ENCODE results near the gene ERN1.

Gene ERN1

GRCh38 chr17:64148017-64148631 is 18.2 kb upstream of the ERN1 start (continued):
- no peak for TF ChIP-seq PATZ1 (tag by site-specific recombination; IDR thresholded peaks at IDR 0.05)

DNA sequence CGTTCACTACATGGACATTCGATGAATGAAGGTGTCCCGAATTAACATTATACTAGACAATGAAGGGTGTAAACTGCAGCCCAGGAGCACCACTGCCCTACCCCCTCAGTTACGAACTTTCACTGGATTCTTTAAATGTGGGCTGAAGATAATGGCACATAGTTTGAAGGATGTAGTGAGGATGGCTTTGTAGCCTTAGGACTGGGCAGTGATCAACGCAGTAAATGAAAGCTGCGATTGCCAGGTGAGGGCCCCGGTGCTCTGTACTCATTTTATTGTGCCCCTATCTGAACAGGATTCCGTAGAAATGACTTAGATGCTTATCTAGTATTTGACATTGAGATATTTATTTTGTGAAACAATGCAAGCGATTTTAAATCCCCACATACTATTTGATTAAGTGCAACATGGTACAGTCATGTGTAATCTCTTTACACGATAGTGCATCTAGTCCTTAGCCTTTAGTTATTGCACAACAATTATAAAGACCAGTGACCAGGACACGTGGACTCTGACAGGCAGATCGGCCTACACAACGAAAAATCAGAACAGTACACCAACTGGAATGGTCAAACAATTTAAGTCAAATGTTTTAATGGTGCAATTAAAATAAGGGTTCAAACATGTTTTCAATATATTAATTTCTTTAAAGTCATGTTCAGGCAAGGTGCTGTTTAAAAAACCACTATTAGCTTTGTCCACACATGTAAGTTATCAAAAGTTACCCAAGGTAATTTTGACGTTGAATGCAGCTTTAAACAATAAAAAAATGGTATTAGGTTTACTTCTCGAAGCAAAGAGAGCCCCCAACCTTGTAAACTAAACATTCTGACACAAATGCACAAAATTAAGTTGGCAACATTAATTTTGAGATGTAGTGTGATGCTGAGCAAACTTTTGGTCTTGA is 17.4 kb upstream of the ERN1 start:
- POLR2A ChIA-PET, result interaction anchor here (0.8 to 1.6 kb wide), 3 partner anchors 12 to 120 kb away, joined by 3 to 4 read pairs (median 3); no protein-coding TSS in a partner anchor
- Histone ChIP-seq H3K4me1 (ENCODE audit: control insufficient read depth, insufficient read depth, low read length) (no peaks in the 10 kb centered on the region), H3K27ac (ENCODE audit: extremely low read depth, low read depth, low read length) (no peak overlapping the region; the same call in 1 of the 2 replicates), H3K4me3 (ENCODE audit: low read depth, low read length) (no peak overlapping the region; the same call in 1 of the 2 replicates), H3K9me3 (ENCODE audit: control insufficient read depth, insufficient read depth, low read depth, low read length) (no peaks in the 10 kb centered on the region), H3K36me3 (ENCODE audit: control insufficient read depth in 2 of 2, insufficient read depth in 1 of 2, low read length in 2 of 2) (peaks cover 0 to 34% of the 10 kb centered on the region in 2 experiments; a peak in 2 of 3 replicates)
- CTCF ChIA-PET, result interaction anchor here (1.2 to 8.1 kb wide), 5 partner anchors 15 to 273 kb away, joined by 4 to 59 read pairs (median 13); no protein-coding TSS in a partner anchor
- TF ChIP-seq ZNF660 (tag by site-specific recombination; IDR thresholded peaks at IDR 0.05) (no peak), ZNF600 (tag by site-specific recombination; IDR thresholded peaks at IDR 0.05) (no peak), EGR2 (tag by site-specific recombination; IDR thresholded peaks at IDR 0.05; ENCODE audit: low read depth) (no peak), ZNF510 (tag by site-specific recombination; IDR thresholded peaks at IDR 0.05; ENCODE audit: insufficient replicate concordance) (no peak), ZNF501 (tag by site-specific recombination; IDR thresholded peaks at IDR 0.05) (no peak), YY2 (tag by site-specific recombination; IDR thresholded peaks at IDR 0.05) (no peak), ZNF37A (tag by site-specific recombination; IDR thresholded peaks at IDR 0.05) (no peak), ZSCAN16 (tag by site-specific recombination; IDR thresholded peaks at IDR 0.05) (no peak), SP7 (tag by site-specific recombination; IDR thresholded peaks at IDR 0.05) (no peak), ZNF121 (tag by site-specific recombination; IDR thresholded peaks at IDR 0.05) (no peak), ZNF830 (tag by site-specific recombination; IDR thresholded peaks at IDR 0.05; ENCODE audit: low read depth) (no peak), ZNF654 (tag by site-specific recombination; IDR thresholded peaks at IDR 0.05; ENCODE audit: low read depth) (no peak), SP3 (tag by site-specific recombination; IDR thresholded peaks at IDR 0.05) (0 out of 2 replicates have a peak, but pooled peaks have one; percentile 0), ZNF24 (tag by site-specific recombination; IDR thresholded peaks at IDR 0.05) (no peak), ZNF449 (tag by site-specific recombination; IDR thresholded peaks at IDR 0.05) (0 out of 2 replicates have a peak, but pooled peaks have one; percentile 13), ZNF324 (tag by site-specific recombination; IDR thresholded peaks at IDR 0.05) (no peak), ZXDB (tag by site-specific recombination; IDR thresholded peaks at IDR 0.05) (0 out of 2 replicates have a peak, but pooled peaks have one; percentile 12), ZNF558 (tag by site-specific recombination; IDR thresholded peaks at IDR 0.05) (no peak), ZBTB8A (tag by site-specific recombination; IDR thresholded peaks at IDR 0.05) (no peak), ZNF48 (tag by site-specific recombination; IDR thresholded peaks at IDR 0.05) (no peak)
- TF ChIP-seq, protein P1, sequence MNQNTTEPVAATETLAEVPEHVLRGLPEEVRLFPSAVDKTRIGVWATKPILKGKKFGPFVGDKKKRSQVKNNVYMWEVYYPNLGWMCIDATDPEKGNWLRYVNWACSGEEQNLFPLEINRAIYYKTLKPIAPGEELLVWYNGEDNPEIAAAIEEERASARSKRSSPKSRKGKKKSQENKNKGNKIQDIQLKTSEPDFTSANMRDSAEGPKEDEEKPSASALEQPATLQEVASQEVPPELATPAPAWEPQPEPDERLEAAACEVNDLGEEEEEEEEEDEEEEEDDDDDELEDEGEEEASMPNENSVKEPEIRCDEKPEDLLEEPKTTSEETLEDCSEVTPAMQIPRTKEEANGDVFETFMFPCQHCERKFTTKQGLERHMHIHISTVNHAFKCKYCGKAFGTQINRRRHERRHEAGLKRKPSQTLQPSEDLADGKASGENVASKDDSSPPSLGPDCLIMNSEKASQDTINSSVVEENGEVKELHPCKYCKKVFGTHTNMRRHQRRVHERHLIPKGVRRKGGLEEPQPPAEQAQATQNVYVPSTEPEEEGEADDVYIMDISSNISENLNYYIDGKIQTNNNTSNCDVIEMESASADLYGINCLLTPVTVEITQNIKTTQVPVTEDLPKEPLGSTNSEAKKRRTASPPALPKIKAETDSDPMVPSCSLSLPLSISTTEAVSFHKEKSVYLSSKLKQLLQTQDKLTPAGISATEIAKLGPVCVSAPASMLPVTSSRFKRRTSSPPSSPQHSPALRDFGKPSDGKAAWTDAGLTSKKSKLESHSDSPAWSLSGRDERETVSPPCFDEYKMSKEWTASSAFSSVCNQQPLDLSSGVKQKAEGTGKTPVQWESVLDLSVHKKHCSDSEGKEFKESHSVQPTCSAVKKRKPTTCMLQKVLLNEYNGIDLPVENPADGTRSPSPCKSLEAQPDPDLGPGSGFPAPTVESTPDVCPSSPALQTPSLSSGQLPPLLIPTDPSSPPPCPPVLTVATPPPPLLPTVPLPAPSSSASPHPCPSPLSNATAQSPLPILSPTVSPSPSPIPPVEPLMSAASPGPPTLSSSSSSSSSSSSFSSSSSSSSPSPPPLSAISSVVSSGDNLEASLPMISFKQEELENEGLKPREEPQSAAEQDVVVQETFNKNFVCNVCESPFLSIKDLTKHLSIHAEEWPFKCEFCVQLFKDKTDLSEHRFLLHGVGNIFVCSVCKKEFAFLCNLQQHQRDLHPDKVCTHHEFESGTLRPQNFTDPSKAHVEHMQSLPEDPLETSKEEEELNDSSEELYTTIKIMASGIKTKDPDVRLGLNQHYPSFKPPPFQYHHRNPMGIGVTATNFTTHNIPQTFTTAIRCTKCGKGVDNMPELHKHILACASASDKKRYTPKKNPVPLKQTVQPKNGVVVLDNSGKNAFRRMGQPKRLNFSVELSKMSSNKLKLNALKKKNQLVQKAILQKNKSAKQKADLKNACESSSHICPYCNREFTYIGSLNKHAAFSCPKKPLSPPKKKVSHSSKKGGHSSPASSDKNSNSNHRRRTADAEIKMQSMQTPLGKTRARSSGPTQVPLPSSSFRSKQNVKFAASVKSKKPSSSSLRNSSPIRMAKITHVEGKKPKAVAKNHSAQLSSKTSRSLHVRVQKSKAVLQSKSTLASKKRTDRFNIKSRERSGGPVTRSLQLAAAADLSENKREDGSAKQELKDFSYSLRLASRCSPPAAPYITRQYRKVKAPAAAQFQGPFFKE (tag by site-specific recombination; IDR thresholded peaks at IDR 0.05; ENCODE audit: borderline replicate concordance), result no peak

All from HEK293 (cell line).